H1 (cell line): ENCODE results near the gene EML4. TPM values are rescaled to one million over a fixed set of nuclear protein-coding genes. Genes with fewer than 3 reads are reported as not detected.

Source experiments
- CTCF ChIA-PET: fragments of 300-600 bp; sonication (Branson Sonifier 250); formaldehyde crosslinking; loops from one replicate; lab custom pipeline; 2021; ENCODE audit not compliant: partially characterized antibody; lab: Charles Lee
- POLR2A ChIA-PET: fragments of 300-600 bp; sonication (Branson Sonifier 250); formaldehyde crosslinking; loops from one replicate; lab custom pipeline; 2021; ENCODE audit warnings: inconsistent platforms; ENCODE audit not compliant: partially characterized antibody; lab: Charles Lee
- DNase-seq, 2 experiments: peaks; one replicate each; pipeline versions ENCODE4 v3.0.0 to v3.0.0-alpha.2; 2010 to 2022; ENCODE audit warnings: low spot score in 2 of 2, low read depth in 1 of 2, mixed read lengths in 1 of 2
- FAIRE-seq: peaks from 2 replicates; lab custom pipeline; 2011; peaks lifted over from hg19 to GRCh38; lab: Jason Lieb, UNC
- H2AFZ ChIP-seq: 2 replicates; pipeline ENCODE4 v1.8.1; 2012; ENCODE audit warnings: low read length, inconsistent platforms
- H2AK5ac ChIP-seq: 2 replicates; pipeline ENCODE4 v1.6.1; 2013; ENCODE audit warnings: low read depth, low read length
- H2BK120ac ChIP-seq: replicated peaks from 2 replicates; pipeline ENCODE3; 2013; ENCODE audit warnings: low read depth, low read length, inconsistent platforms
- H2BK12ac ChIP-seq: 2 replicates; pipeline ENCODE4 v1.6.1; 2013; ENCODE audit warnings: low read depth, low read length
- H2BK15ac ChIP-seq: 2 replicates; pipeline ENCODE4 v1.6.1; 2013; ENCODE audit warnings: low read length
- H2BK20ac ChIP-seq: 2 replicates; pipeline ENCODE4 v1.6.1; 2013; ENCODE audit warnings: low read length
- H2BK5ac ChIP-seq: 2 replicates; pipeline ENCODE4 v1.6.1; 2013; ENCODE audit warnings: low read depth, low read length
- H3K14ac ChIP-seq: 2 replicates; pipeline ENCODE4 v1.6.1; 2013; ENCODE audit warnings: inconsistent platforms; ENCODE audit not compliant: insufficient read length
- H3K18ac ChIP-seq: 2 replicates; pipeline ENCODE4 v1.6.1; 2013; ENCODE audit warnings: low read length; ENCODE audit errors: extremely low read depth
- H3K23ac ChIP-seq: 2 replicates; pipeline ENCODE4 v1.6.1; 2013; ENCODE audit warnings: inconsistent platforms; ENCODE audit not compliant: insufficient read length
- H3K23me2 ChIP-seq: 2 replicates; pipeline ENCODE4 v1.6.1; 2013; ENCODE audit warnings: low read depth, low read length
- H3K27ac ChIP-seq: 2 replicates; pipeline ENCODE4 v1.6.1; 2011; ENCODE audit warnings: low read depth, low read length, inconsistent platforms
- H3K27me3 ChIP-seq, 4 experiments: replicated peaks in 1 of 4; 1 replicate in 1 of 4; 2 replicates in 3 of 4; pipeline versions ENCODE4 v1.6.1 to v1.8.1; 2011 to 2013; ENCODE audit warnings: low read length in 3 of 4, mild to moderate bottlenecking in 3 of 4, inconsistent platforms in 2 of 4, mixed read lengths in 2 of 4, moderate library complexity in 1 of 4; ENCODE audit not compliant: control insufficient read depth in 3 of 4, insufficient read depth in 3 of 4; ENCODE audit errors: extremely low read depth in 1 of 4
- H3K36me3 ChIP-seq, 4 experiments: 2 replicates each; pipeline versions ENCODE4 v1.6.1 to v1.8.1; 2011 to 2013; ENCODE audit warnings: mild to moderate bottlenecking in 4 of 4, low read length in 3 of 4, moderate library complexity in 2 of 4, control low read depth in 1 of 4, inconsistent platforms in 1 of 4; ENCODE audit not compliant: insufficient read depth in 4 of 4, control insufficient read depth in 2 of 4
- H3K4ac ChIP-seq: replicated peaks from 2 replicates; pipeline ENCODE3; 2013; ENCODE audit warnings: low read length, low read depth, mixed read lengths, inconsistent platforms; ENCODE audit not compliant: insufficient read length
- H3K4me1 ChIP-seq, 4 experiments: replicated peaks in 1 of 4; 1 replicate in 1 of 4; 2 replicates in 3 of 4; pipeline versions ENCODE4 v1.6.1 to v1.8.1; 2011 to 2013; ENCODE audit warnings: low read length in 3 of 4, inconsistent platforms in 2 of 4, mixed read lengths in 1 of 4; ENCODE audit not compliant: insufficient read depth in 4 of 4, control insufficient read depth in 3 of 4
- H3K4me2 ChIP-seq, 2 experiments: 2 replicates each; pipeline versions ENCODE4 v1.6.1 to v1.8.1; 2011 to 2013; ENCODE audit warnings: low read depth in 2 of 2, low read length in 2 of 2, control low read depth in 1 of 2, inconsistent platforms in 1 of 2, mild to moderate bottlenecking in 1 of 2; ENCODE audit not compliant: insufficient read depth in 1 of 2
- H3K4me3 ChIP-seq, 4 experiments: fragments of 200-600, 300-600 bp in 1 of 4; sonication (generic), shearing (Covaris generic), sonication (Bioruptor Twin) in 1 of 4; 2 replicates each; pipeline versions ENCODE4 v1.5.1 to v1.8.1; 2011 to 2016; ENCODE audit warnings: low read length in 4 of 4, low read depth in 3 of 4, control low read depth in 2 of 4, inconsistent platforms in 2 of 4, mild to moderate bottlenecking in 2 of 4, mixed read lengths in 1 of 4, moderate library complexity in 1 of 4; ENCODE audit not compliant: insufficient read depth in 2 of 4; ENCODE audit errors: extremely low read depth in 1 of 4
- H3K56ac ChIP-seq: replicated peaks from 2 replicates; pipeline ENCODE3; 2013; ENCODE audit warnings: low read depth, mild to moderate bottlenecking, mixed read lengths, low read length, inconsistent platforms; ENCODE audit not compliant: insufficient read length
- H3K79me1 ChIP-seq: 2 replicates; pipeline ENCODE4 v1.6.1; 2013; ENCODE audit warnings: low read depth, low read length, control low read depth
- H3K79me2 ChIP-seq, 2 experiments: 2 replicates each; pipeline versions ENCODE4 v1.6.1 to v1.8.1; 2012 to 2013; ENCODE audit warnings: low read length in 2 of 2, mild to moderate bottlenecking in 2 of 2, inconsistent platforms in 1 of 2; ENCODE audit not compliant: insufficient read depth in 2 of 2, control insufficient read depth in 1 of 2
- H3K9ac ChIP-seq, 4 experiments: replicated peaks in 1 of 4; 1 replicate in 1 of 4; 2 replicates in 3 of 4; pipeline versions ENCODE4 v1.6.1 to v1.8.1; 2011 to 2013; ENCODE audit warnings: low read depth in 3 of 4, low read length in 3 of 4, control low read depth in 2 of 4, mild to moderate bottlenecking in 2 of 4, moderate library complexity in 2 of 4, inconsistent platforms in 1 of 4; ENCODE audit errors: extremely low read depth in 1 of 4
- H3K9me3 ChIP-seq, 2 experiments: 2 replicates each; pipeline versions ENCODE4 v1.6.1 to v1.8.1; 2012 to 2013; ENCODE audit warnings: mild to moderate bottlenecking in 2 of 2, moderate library complexity in 2 of 2, control low read depth in 1 of 2, inconsistent platforms in 1 of 2, low read depth in 1 of 2, low read length in 1 of 2, mixed read lengths in 1 of 2; ENCODE audit not compliant: insufficient read depth in 2 of 2
- H4K20me1 ChIP-seq, 2 experiments: replicated peaks in 1 of 2; 2 replicates each; pipeline versions ENCODE3 to v1.8.1; 2011 to 2013; ENCODE audit warnings: inconsistent platforms in 2 of 2, low read length in 2 of 2, mild to moderate bottlenecking in 1 of 2; ENCODE audit not compliant: insufficient read depth in 2 of 2, control insufficient read depth in 1 of 2
- H4K5ac ChIP-seq: 2 replicates; pipeline ENCODE4 v1.6.1; 2013; ENCODE audit warnings: low read length, low read depth, mixed read lengths, inconsistent platforms; ENCODE audit not compliant: insufficient read length
- H4K8ac ChIP-seq: 2 replicates; pipeline ENCODE4 v1.8.0; 2013; ENCODE audit warnings: mild to moderate bottlenecking, moderate library complexity, low read length, inconsistent platforms; ENCODE audit not compliant: insufficient read depth; ENCODE audit errors: extremely low read depth
- H4K91ac ChIP-seq: replicated peaks from 2 replicates; pipeline ENCODE3; 2013; ENCODE audit warnings: low read length, mixed read lengths, inconsistent platforms; ENCODE audit not compliant: insufficient read length
- ASH2L ChIP-seq: fragments of 200-600, 300-600 bp; sonication (generic); IDR thresholded peaks from one replicate; pipeline ENCODE4 v1.7.1; 2017; ENCODE audit warnings: low read length
- BCL11A ChIP-seq, 2 experiments: IDR thresholded peaks; one replicate each; pipeline ENCODE4 v1.6.1; 2011; ENCODE audit warnings: low read depth in 2 of 2, low read length in 2 of 2, mild to moderate bottlenecking in 2 of 2
- CBX8 ChIP-seq: fragments of 300-800, 300-1000 bp; sonication (generic); IDR thresholded peaks from 2 replicates; pipeline ENCODE4 v1.7.1; 2016; ENCODE audit warnings: low read depth, low read length, borderline replicate concordance
- EGR1 ChIP-seq: IDR thresholded peaks from 2 replicates; pipeline ENCODE4 v1.6.1; 2011; ENCODE audit warnings: low read depth, low read length, borderline replicate concordance
- EP300 ChIP-seq, 2 experiments: IDR thresholded peaks; 1 replicate in 1 of 2; 2 replicates in 1 of 2; pipeline ENCODE4 v1.6.1; 2011 to 2012; ENCODE audit warnings: low read depth in 2 of 2, low read length in 2 of 2, mild to moderate bottlenecking in 2 of 2, borderline replicate concordance in 1 of 2, inconsistent platforms in 1 of 2, moderate library complexity in 1 of 2
- HDAC6 ChIP-seq: IDR thresholded peaks from one replicate; pipeline ENCODE4 v1.7.1; 2012; ENCODE audit warnings: low read depth, mild to moderate bottlenecking, inconsistent platforms, low read length, moderate library complexity
- KDM1A ChIP-seq: fragments of 200-600, 300-600 bp; sonication (generic); IDR thresholded peaks from 2 replicates; pipeline ENCODE4 v1.7.1; 2016; ENCODE audit warnings: mild to moderate bottlenecking, low read length, borderline replicate concordance
- POU5F1 ChIP-seq: IDR thresholded peaks from 2 replicates; pipeline ENCODE4 v1.6.1; 2011; ENCODE audit warnings: low read depth, mild to moderate bottlenecking, low read length, moderate library complexity
- SP2 ChIP-seq: IDR thresholded peaks from 2 replicates; pipeline ENCODE4 v1.6.1; 2012; ENCODE audit warnings: mild to moderate bottlenecking, low read length, inconsistent platforms
- TAF7 ChIP-seq: optimal IDR thresholded peaks from 2 replicates; pipeline ENCODE3; 2011; ENCODE audit warnings: low read depth, mild to moderate bottlenecking, inconsistent platforms, low read length, moderate library complexity, borderline replicate concordance
- TBP ChIP-seq: IDR thresholded peaks from 2 replicates; pipeline ENCODE4 v1.6.1; 2011; ENCODE audit warnings: low read depth, low read length, improper control_type of control experiment
- USF2 ChIP-seq: IDR thresholded peaks from 2 replicates; pipeline ENCODE4 v1.6.1; 2011; ENCODE audit warnings: low read length, improper control_type of control experiment
- YY1 ChIP-seq: IDR thresholded peaks from 2 replicates; pipeline ENCODE4 v1.6.1; 2011; ENCODE audit warnings: low read depth, mild to moderate bottlenecking, low read length
- polyA plus RNA-seq, 7 experiments: library from polyadenylated mRNA; depleted of rRNA in 3 of 7; stranded (reverse) in 5 of 7; unstranded in 2 of 7; fragments of >200 nt in 5 of 7; fragments of 200-250 nt in 2 of 7; gene quantifications; 1 replicate in 5 of 7; 2 replicates in 1 of 7; 4 replicates in 1 of 7; pipeline versions ENCODE4 v1.2.1 to v1.2.3, GENCODE V29; 2011 to 2013; ENCODE audit warnings: missing spikeins in 2 of 7, mixed read lengths in 2 of 7
- total RNA-seq: library from RNA; stranded (reverse); fragmentation: NEBNext Ultra II Directional; extraction: Animal tissue kit (Norgen Biotek cat#: 25700); gene quantifications from 2 replicates; pipeline ENCODE4 v1.2.1, GENCODE V29; 2021

Gene EML4
- total and polyA plus RNA-seq, 2 of the 8 experiments (the other 6 are each of a cell fraction or from before 2014, with no cell fraction given): 50.1 to 104 TPM

GRCh38 chr2:42307180-42307579, 138.0 kb downstream of the EML4 start:
- Histone ChIP-seq H3K4me3 (no peak overlapping the region), H2BK120ac (no peak overlapping the region), H3K23me2 (no peaks in the 10 kb centered on the region), H2AFZ (no peak overlapping the region), H3K4me2 (no peak overlapping the region), H3K79me1 (no peaks in the 10 kb centered on the region), H3K9me3 (no peaks in the 10 kb centered on the region), H3K4ac (no peak overlapping the region), H4K5ac (no peak overlapping the region), H3K79me2 (no peaks in the 10 kb centered on the region), H3K14ac (no peak overlapping the region), H2BK15ac (no peak overlapping the region), H3K18ac (no peak overlapping the region), H2BK20ac (no peak overlapping the region), H3K27ac (no peak overlapping the region), H2AK5ac (no peak overlapping the region), H3K23ac (no peak overlapping the region), H4K20me1 (no peaks in the 10 kb centered on the region), H4K8ac (no peak overlapping the region), H2BK12ac (no peak overlapping the region), H3K27me3 (no peaks in the 10 kb centered on the region), H3K4me1 (no peaks in the 10 kb centered on the region), H3K9ac (no peak overlapping the region), H3K36me3 (peaks cover 3 to 21% (median 15%) of the 10 kb centered on the region in 4 experiments), H2BK5ac (no peak overlapping the region), H4K91ac (no peak overlapping the region), H3K56ac (no peak overlapping the region)
- ChIA-PET POLR2A (no interaction called here), CTCF (interaction anchor here (1.0 kb wide), 2 partner anchors 12 to 32 kb away, joined by 3 read pairs; no protein-coding TSS in a partner anchor)
- TF ChIP-seq ASH2L (no peak), YY1 (no peak), TAF7 (no peak), KDM1A (no peak), POU5F1 (no peak), HDAC6 (no peak), SP2 (no peak), EGR1 (no peak), TBP (no peak), BCL11A (IDR thresholded peaks at IDR 0.05; ENCODE audit: low read depth in 2 of 2, low read length in 2 of 2) (no peak), CBX8 (no peak), USF2 (no peak), EP300 (IDR thresholded peaks at IDR 0.05; ENCODE audit: borderline replicate concordance in 1 of 2, low read depth in 2 of 2, low read length in 2 of 2) (no peak)
- DNase-seq (no peak), FAIRE-seq (no peak)
